CD8-positive, alpha-beta memory T cell (primary cell): ENCODE results near the gene PTX3. TPM values are rescaled to one million over a fixed set of nuclear protein-coding genes. Genes with fewer than 3 reads are reported as not detected.

ENCODE experiments used
- CTCF ChIA-PET: fragments of 350-600 bp; sonication (Branson Sonifier 250); formaldehyde crosslinking; loops from one replicate; lab custom pipeline; 2021; ENCODE audit warnings: antibody characterized with exemption; lab: Charles Lee
- POLR2A ChIA-PET: fragments of 350-600 bp; sonication (Branson Sonifier 250); formaldehyde crosslinking; loops from one replicate; lab custom pipeline; 2021; ENCODE audit warnings: antibody characterized with exemption; lab: Charles Lee
- DNase-seq, 5 donors: peaks; one replicate each; pipeline versions ENCODE4 v3.0.0 to v3.0.0-alpha.2; 2020 to 2022; ENCODE audit warnings: mixed read lengths in 1 of 5
- H3K27ac ChIP-seq: one replicate; pipeline ENCODE4 v1.7.0; 2013; ENCODE audit warnings: low read depth, mild to moderate bottlenecking, low read length, moderate library complexity
- H3K27me3 ChIP-seq: 2 replicates; pipeline ENCODE4 v1.7.0; 2013; ENCODE audit warnings: low read length, mild to moderate bottlenecking; ENCODE audit not compliant: insufficient read depth, poor library complexity, severe bottlenecking
- H3K36me3 ChIP-seq: 2 replicates; pipeline ENCODE4 v1.7.0; 2013; ENCODE audit warnings: mild to moderate bottlenecking, low read length, moderate library complexity; ENCODE audit not compliant: insufficient read depth
- H3K4me1 ChIP-seq: 2 replicates; pipeline ENCODE4 v1.7.0; 2013; ENCODE audit warnings: mild to moderate bottlenecking, low read length, moderate library complexity; ENCODE audit not compliant: insufficient read depth
- H3K4me3 ChIP-seq: 2 replicates; pipeline ENCODE4 v1.7.0; 2013; ENCODE audit warnings: mild to moderate bottlenecking, low read length
- H3K9me3 ChIP-seq: 2 replicates; pipeline ENCODE4 v1.7.0; 2013; ENCODE audit warnings: mild to moderate bottlenecking, low read length
- H3K27ac Mint-ChIP-seq, 8 donors: one replicate each; pipeline ENCODE4 v1.8.0; 2020 to 2021; ENCODE audit warnings: mixed read lengths in 8 of 8, mild to moderate bottlenecking in 6 of 8, inconsistent platforms in 3 of 8, moderate library complexity in 3 of 8
- H3K27me3 Mint-ChIP-seq, 2 donors: one replicate each; pipeline ENCODE4 v1.8.0; 2020 to 2021; ENCODE audit warnings: mixed read lengths in 2 of 2, mild to moderate bottlenecking in 1 of 2, moderate library complexity in 1 of 2
- H3K36me3 Mint-ChIP-seq, 3 donors: one replicate each; pipeline ENCODE4 v1.8.0; 2020 to 2021; ENCODE audit warnings: mixed read lengths in 3 of 3, inconsistent platforms in 1 of 3, mild to moderate bottlenecking in 1 of 3
- H3K4me1 Mint-ChIP-seq, 3 donors: one replicate each; pipeline ENCODE4 v1.8.0; 2020 to 2021; ENCODE audit warnings: mixed read lengths in 3 of 3, inconsistent platforms in 1 of 3, mild to moderate bottlenecking in 1 of 3
- H3K4me3 Mint-ChIP-seq, 7 donors: one replicate each; pipeline ENCODE4 v1.8.0; 2020 to 2021; ENCODE audit warnings: mixed read lengths in 7 of 7, mild to moderate bottlenecking in 6 of 7, moderate library complexity in 4 of 7, inconsistent platforms in 2 of 7
- H3K9me3 Mint-ChIP-seq, 5 donors: one replicate each; pipeline ENCODE4 v1.8.0; 2020 to 2022; ENCODE audit warnings: mixed read lengths in 5 of 5, mild to moderate bottlenecking in 3 of 5, moderate library complexity in 2 of 5, inconsistent platforms in 1 of 5
- polyA plus RNA-seq: library from polyadenylated mRNA; unstranded; fragments of 300-500 nt; fragmentation: Illumina TruSeq; gene quantifications from one replicate; pipeline ENCODE4 v1.2.3, GENCODE V29; 2021
- total RNA-seq, 2 experiments: library from RNA; stranded (reverse); gene quantifications; one replicate each; pipeline ENCODE4 v1.2.3, GENCODE V29; 2021

Gene PTX3
- total and polyA plus RNA-seq, 3 experiments from 2014 or later, result 0.10 TPM; not detected in 2

DNA sequence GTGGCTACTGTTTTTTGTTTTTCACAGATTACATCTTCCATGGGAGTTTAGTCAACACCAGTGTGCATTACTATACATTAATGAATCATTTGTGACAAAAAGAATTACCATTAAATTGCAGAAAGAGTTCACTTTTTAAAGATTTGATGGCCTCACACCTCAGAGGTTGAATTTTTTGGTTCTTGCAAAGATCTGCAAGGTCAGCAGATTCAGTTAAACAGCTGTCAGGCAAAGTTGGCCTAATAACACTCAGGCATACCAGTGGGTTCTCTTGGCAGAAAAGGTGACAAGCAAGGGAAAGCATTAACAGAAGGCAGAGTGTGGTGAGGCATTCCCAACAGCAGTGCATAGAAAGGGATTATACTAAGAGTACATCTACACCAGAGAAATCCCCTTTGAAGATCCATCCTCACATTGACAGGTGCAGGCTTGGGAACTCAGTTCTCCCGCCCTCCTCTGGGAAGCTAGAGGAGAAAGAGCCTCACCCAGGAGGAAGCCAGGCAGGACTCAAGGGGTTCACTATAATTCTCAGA lies 24.3 kb upstream of the PTX3 start:
- Mint-ChIP-seq H3K27ac (no peak overlapping the region), H3K36me3 (peaks cover 0 to 2% (median 0%) of the 10 kb centered on the region in 3 donors), H3K4me3 (no peak overlapping the region), H3K27me3 (peaks cover 6 to 7% of the 10 kb centered on the region in 2 donors), H3K4me1 (no peaks in the 10 kb centered on the region), H3K9me3 (peaks cover 0 to 3% (median 1%) of the 10 kb centered on the region in 5 donors)
- no peaks in the 10 kb centered on the region for H3K9me3 ChIP-seq
- H3K27me3 ChIP-seq, result no peaks in the 10 kb centered on the region
- DNase-seq, result no peak
- no peak overlapping the region for H3K4me3 ChIP-seq
- H3K36me3 ChIP-seq, result no peaks in the 10 kb centered on the region
- POLR2A ChIA-PET, result no interaction called here
- no peaks in the 10 kb centered on the region for H3K4me1 ChIP-seq
- H3K27ac ChIP-seq, result no peak overlapping the region
- CTCF ChIA-PET, result no interaction called here

DNA sequence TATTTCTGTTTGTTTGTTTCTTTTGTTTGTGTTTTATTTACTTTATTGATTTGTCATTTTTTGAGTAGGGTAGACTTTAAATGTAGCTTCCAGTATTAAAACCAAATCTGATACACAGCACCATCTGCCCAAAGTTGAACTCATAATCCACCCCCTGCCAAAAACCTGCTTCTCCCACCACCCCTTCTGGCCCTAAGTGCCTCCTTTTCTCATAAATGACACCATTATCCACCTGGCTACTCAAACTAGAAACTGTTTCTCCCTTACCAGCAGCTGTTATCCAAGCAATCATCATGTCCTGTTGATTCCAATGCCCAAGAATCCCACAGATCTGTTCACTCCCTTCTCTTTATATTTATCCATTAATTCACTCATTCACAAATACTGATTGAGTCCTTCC lies 21.8 kb upstream of the PTX3 start:
- Histone ChIP-seq H3K27ac (no peak overlapping the region), H3K4me1 (no peaks in the 10 kb centered on the region), H3K4me3 (no peak overlapping the region), H3K36me3 (no peaks in the 10 kb centered on the region), H3K27me3 (no peaks in the 10 kb centered on the region), H3K9me3 (no peaks in the 10 kb centered on the region)
- no peak overlapping the region for H3K4me3 Mint-ChIP-seq
- DNase-seq, result no peak
- no peak overlapping the region for H3K27ac Mint-ChIP-seq
- H3K27me3 Mint-ChIP-seq, result peaks cover 7 to 11% of the 10 kb centered on the region in 2 donors
- no peaks in the 10 kb centered on the region for H3K4me1 Mint-ChIP-seq
- H3K9me3 Mint-ChIP-seq, result peaks cover 0 to 5% (median 0%) of the 10 kb centered on the region in 5 donors
- ChIA-PET POLR2A (no interaction called here), CTCF (no interaction called here)
- H3K36me3 Mint-ChIP-seq, result peaks cover 0 to 2% (median 0%) of the 10 kb centered on the region in 3 donors

DNA sequence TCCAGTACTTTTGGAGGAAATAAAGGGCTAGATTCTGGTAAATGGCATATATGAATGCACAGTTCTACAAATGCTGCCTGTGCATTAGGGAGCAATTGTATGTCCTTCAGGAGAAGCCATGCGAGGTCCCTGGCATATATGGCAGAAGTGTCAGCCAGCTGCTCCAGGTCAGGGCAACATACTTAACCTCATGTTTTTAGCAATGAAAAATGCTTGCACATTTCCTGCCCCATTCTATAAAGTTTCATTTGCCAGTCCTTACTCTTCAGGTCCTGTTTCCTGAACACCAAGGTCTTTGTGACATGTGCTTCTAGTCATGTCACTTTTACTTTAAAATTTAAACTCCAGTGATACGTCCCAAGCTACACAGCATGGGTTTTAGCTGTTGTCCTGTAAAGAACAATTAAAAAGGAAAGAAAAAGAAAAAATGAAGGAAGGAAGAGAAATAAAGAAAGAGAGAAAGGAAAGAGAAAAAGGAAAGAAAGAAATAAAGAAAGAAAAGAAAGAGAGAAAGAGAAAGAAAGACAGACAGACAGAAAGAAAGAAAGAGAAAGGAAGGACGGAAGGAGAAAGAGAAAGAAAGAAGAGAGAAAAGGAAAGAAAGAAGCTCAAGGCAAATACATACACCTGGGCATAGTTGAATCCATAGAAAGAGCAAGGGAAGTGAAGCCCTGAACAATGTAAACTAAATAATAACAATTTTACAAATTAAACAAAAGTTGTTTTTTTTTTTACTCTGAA lies 20.1 kb upstream of the PTX3 start:
- CTCF ChIA-PET, result no interaction called here

DNA sequence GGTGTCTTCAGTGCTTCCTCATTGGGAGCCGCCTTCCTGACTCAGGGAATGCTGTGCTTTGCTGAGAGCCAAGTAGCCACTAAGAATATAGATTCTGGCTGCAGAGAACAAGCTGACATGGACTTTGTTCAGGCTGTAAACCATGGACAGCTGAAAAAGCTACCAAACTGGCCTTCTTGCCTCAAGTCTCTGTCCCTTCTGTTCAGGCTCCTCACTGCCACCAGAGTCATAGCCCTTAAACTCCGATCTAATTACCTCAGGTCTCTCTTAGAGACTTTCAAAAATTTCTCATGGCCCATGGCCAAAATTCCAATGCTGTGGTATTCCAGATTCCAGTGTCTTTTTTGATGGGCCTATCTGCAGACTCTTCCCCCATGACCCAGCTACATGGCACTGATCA lies 19.4 kb upstream of the PTX3 start:
- Mint-ChIP-seq H3K4me3 (no peak overlapping the region), H3K27me3 (peaks cover 1 to 11% of the 10 kb centered on the region in 2 donors), H3K9me3 (peaks cover 0 to 8% (median 0%) of the 10 kb centered on the region in 5 donors), H3K36me3 (peaks cover 0 to 2% (median 0%) of the 10 kb centered on the region in 3 donors), H3K27ac (no peak overlapping the region), H3K4me1 (no peaks in the 10 kb centered on the region)
- H3K27ac ChIP-seq, result no peak overlapping the region
- H3K9me3 ChIP-seq, result no peaks in the 10 kb centered on the region
- CTCF ChIA-PET, result no interaction called here
- DNase-seq, result no peak
- POLR2A ChIA-PET, result no interaction called here
- H3K27me3 ChIP-seq, result no peaks in the 10 kb centered on the region
- no peak overlapping the region for H3K4me3 ChIP-seq
- no peaks in the 10 kb centered on the region for H3K36me3 ChIP-seq
- no peaks in the 10 kb centered on the region for H3K4me1 ChIP-seq

More for the DNA sequence above, 20.1 kb upstream of the PTX3 start:
- no peak for DNase-seq
- Histone ChIP-seq H3K4me1 (no peaks in the 10 kb centered on the region), H3K27ac (no peak overlapping the region), H3K9me3 (no peaks in the 10 kb centered on the region), H3K27me3 (no peaks in the 10 kb centered on the region), H3K36me3 (no peaks in the 10 kb centered on the region), H3K4me3 (no peak overlapping the region)
- Mint-ChIP-seq H3K27ac (no peak overlapping the region), H3K9me3 (peaks cover 0 to 8% (median 0%) of the 10 kb centered on the region in 5 donors), H3K36me3 (peaks cover 0 to 2% (median 0%) of the 10 kb centered on the region in 3 donors), H3K4me1 (no peaks in the 10 kb centered on the region), H3K4me3 (no peak overlapping the region), H3K27me3 (peaks cover 3 to 11% of the 10 kb centered on the region in 2 donors)
- POLR2A ChIA-PET, result no interaction called here

DNA sequence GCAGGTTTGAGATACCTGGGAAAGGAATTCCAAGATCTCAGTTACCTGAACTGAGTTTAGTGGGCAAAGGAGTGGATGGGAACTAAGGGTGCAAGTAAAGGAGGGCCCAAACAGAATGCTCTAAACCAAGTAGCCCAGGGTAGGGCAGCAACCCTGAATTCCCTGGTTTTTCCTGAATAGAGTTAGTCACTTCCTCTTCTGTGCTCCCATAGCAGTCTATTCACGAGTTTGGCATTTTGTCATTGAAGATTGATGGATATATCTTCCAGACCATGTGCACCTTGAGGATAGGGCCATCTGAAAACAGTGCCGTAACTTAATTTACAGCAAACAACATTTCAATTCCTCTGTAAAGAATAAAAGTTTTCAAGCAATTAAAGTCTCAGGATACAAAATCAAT lies 18.5 kb upstream of the PTX3 start:
- CTCF ChIA-PET, result no interaction called here
- H3K9me3 ChIP-seq, result no peaks in the 10 kb centered on the region
- Mint-ChIP-seq H3K4me3 (no peak overlapping the region), H3K36me3 (peaks cover 0 to 2% (median 0%) of the 10 kb centered on the region in 3 donors), H3K27ac (no peak overlapping the region), H3K9me3 (peaks cover 0 to 8% (median 0%) of the 10 kb centered on the region in 5 donors), H3K4me1 (no peaks in the 10 kb centered on the region), H3K27me3 (peaks cover 1 to 11% of the 10 kb centered on the region in 2 donors)
- DNase-seq, result no peak
- H3K27ac ChIP-seq, result no peak overlapping the region
- H3K4me3 ChIP-seq, result no peak overlapping the region
- H3K4me1 ChIP-seq, result no peaks in the 10 kb centered on the region
- H3K36me3 ChIP-seq, result no peaks in the 10 kb centered on the region
- POLR2A ChIA-PET, result no interaction called here
- no peaks in the 10 kb centered on the region for H3K27me3 ChIP-seq

DNA sequence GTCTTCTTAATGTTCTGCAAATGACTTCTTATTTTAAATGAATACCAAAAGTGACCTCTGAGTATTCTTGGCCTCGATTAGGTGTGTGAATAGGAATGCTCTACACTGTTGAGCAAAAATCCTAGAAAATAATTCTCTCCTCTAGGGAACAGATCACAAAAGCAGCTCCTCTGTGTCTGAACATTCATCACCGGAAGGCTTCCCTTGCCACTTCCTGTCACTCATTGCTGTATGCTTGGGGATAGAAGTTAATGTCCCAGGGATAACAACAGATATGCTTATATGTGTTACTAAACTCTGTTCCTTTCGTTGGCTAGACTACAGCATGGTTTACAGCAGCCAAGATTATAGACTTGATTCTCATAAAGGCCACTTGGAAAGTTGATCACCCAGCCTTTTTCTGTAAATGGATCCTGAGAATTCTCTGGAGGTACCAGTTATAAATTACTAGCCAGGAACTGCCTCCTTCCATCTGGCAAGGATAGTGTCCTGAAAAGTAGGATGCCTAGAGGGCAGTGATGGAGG lies 16.0 kb upstream of the PTX3 start:
- H3K4me1 Mint-ChIP-seq, result no peaks in the 10 kb centered on the region
- Histone ChIP-seq H3K4me3 (no peak overlapping the region), H3K36me3 (no peaks in the 10 kb centered on the region), H3K9me3 (no peaks in the 10 kb centered on the region), H3K4me1 (no peaks in the 10 kb centered on the region), H3K27ac (no peak overlapping the region), H3K27me3 (no peaks in the 10 kb centered on the region)
- no peaks in the 10 kb centered on the region for H3K36me3 Mint-ChIP-seq
- no peak overlapping the region for H3K4me3 Mint-ChIP-seq
- H3K27ac Mint-ChIP-seq, result no peak overlapping the region
- ChIA-PET POLR2A (no interaction called here), CTCF (no interaction called here)
- H3K27me3 Mint-ChIP-seq, result peaks cover 1 to 8% of the 10 kb centered on the region in 2 donors
- peaks cover 0 to 10% (median 7%) of the 10 kb centered on the region in 5 donors for H3K9me3 Mint-ChIP-seq
- DNase-seq, result no peak

DNA sequence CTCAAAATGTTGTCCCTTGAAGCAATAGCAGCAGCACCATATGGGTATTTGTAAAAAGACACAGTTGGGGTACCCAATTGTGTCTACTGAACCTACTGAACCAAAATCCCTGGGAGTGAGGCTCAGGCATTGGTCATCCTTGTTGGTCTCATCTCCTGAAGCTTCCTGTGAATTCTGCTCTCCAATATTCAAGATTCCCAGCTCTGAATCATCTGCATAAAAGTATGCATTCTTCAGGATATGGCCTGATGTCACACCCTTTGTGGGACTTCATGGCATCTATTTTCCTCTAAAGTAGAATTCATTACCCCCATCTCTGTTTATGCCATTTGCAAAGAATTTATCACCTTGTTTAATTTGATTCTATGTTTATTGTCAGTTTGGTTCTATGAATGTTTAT lies 13.3 kb upstream of the PTX3 start:
- Histone ChIP-seq H3K4me3 (no peak overlapping the region), H3K9me3 (no peaks in the 10 kb centered on the region), H3K36me3 (no peaks in the 10 kb centered on the region), H3K27ac (no peak overlapping the region), H3K27me3 (no peaks in the 10 kb centered on the region), H3K4me1 (no peaks in the 10 kb centered on the region)
- Mint-ChIP-seq H3K36me3 (no peaks in the 10 kb centered on the region), H3K27me3 (no peaks in the 10 kb centered on the region), H3K4me1 (no peaks in the 10 kb centered on the region), H3K4me3 (no peak overlapping the region), H3K27ac (no peak overlapping the region), H3K9me3 (peaks cover 0 to 11% (median 8%) of the 10 kb centered on the region in 5 donors)
- ChIA-PET POLR2A (no interaction called here), CTCF (no interaction called here)
- no peak for DNase-seq

DNA sequence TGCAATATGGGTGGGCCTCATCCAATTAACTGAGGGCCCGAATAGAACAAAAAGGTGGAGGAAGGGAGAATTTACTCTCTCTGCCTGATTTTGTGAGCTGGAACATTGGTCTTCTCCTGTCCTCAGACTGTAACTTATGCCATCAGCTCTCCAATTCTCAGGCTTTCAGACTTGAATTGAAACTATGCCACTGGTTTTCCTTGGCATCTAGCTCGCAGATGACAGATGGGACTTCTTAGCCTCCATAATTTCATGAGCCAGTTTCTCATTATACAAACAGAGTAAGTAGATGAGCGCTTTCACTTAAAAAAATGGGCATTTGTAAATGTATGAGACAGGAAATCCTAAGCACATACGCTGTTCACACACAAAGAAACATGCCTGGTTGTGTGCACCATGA lies 8.7 kb upstream of the PTX3 start:
- Histone ChIP-seq H3K4me1 (no peaks in the 10 kb centered on the region), H3K27me3 (no peaks in the 10 kb centered on the region), H3K4me3 (no peak overlapping the region), H3K27ac (no peak overlapping the region), H3K9me3 (no peaks in the 10 kb centered on the region), H3K36me3 (no peaks in the 10 kb centered on the region)
- Mint-ChIP-seq H3K27me3 (no peaks in the 10 kb centered on the region), H3K36me3 (no peaks in the 10 kb centered on the region), H3K9me3 (peaks cover 0 to 8% (median 7%) of the 10 kb centered on the region in 5 donors), H3K4me1 (no peaks in the 10 kb centered on the region), H3K4me3 (no peak overlapping the region), H3K27ac (no peak overlapping the region)
- DNase-seq, result no peak
- POLR2A ChIA-PET, result no interaction called here
- CTCF ChIA-PET, result no interaction called here
